Cardiac fibroblast (primary cell): Measurements from ENCODE around the gene ADGRG4.

ENCODE experiments used
- DNase-seq, 2 donors: peaks; one replicate each; pipeline versions ENCODE4 v3.0.0 to v3.0.0-alpha.2; 2010; ENCODE audit warnings: low read depth in 2 of 2
- H3K4me3 ChIP-seq, 2 donors: replicated peaks in 1 of 2; 1 replicate in 1 of 2; 2 replicates in 1 of 2; pipeline ENCODE4 v1.5.1; 2011; ENCODE audit warnings: low read depth in 2 of 2, low read length in 2 of 2, mild to moderate bottlenecking in 2 of 2, moderate library complexity in 1 of 2
- CTCF ChIP-seq: IDR thresholded peaks from one replicate; pipeline ENCODE4 v1.5.1; 2011; ENCODE audit warnings: low read depth, mild to moderate bottlenecking, low read length, inconsistent platforms

ADGRG4 gene

DNA sequence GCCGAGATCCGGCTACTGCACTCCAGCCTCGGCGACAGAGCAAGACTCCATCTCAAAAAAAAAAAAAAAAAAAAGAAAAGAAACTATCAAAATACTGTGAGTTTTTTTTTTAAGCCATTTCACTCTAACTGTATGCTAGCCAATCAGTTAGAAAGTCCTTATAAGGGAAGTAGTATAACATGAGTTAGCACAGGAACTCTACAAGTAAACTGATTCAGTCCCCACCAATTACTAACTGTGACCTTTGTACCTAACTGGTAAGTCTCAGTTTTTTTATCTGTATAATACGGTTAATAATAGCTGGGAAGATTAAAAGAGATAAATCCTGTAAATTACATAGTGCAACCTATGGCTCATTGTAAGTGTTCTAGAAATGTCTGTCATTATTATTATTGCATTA is 151.9 kb downstream of the ADGRG4 start:
- no peak for TF ChIP-seq CTCF
- no peak for DNase-seq
- H3K4me3 ChIP-seq = no peak overlapping the region

GRCh38 chrX:136453114-136453513 is 152.4 kb downstream of the ADGRG4 start:
- H3K4me3 ChIP-seq = no peak overlapping the region
- no peak for DNase-seq
- TF ChIP-seq CTCF = no peak

GRCh38 chrX:136453771-136454170 is 153.0 kb downstream of the ADGRG4 start:
- DNase-seq = no peak
- no peak overlapping the region for H3K4me3 ChIP-seq
- TF ChIP-seq CTCF = no peak

DNA sequence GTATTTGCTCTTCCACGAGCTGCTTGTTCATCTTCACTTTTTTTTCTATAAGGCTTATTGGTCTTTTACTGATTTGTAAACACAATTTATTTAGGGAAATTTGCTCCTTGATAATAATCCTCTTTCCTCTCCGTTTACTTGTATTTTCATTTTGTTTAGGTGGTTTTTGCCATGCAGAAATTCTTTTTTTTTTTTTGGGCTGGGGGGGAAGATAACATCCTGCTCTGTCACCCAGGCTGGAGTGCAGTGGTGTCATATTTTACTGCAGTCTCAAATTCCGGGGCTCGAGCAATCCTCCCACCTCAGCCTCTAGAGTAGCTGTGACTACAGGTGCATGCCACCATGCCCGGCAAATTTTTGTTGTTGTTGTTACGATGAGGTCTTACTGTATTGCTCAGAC is 155.4 kb downstream of the ADGRG4 start:
- no peak for TF ChIP-seq CTCF
- DNase-seq = no peak
- no peak overlapping the region for H3K4me3 ChIP-seq

DNA sequence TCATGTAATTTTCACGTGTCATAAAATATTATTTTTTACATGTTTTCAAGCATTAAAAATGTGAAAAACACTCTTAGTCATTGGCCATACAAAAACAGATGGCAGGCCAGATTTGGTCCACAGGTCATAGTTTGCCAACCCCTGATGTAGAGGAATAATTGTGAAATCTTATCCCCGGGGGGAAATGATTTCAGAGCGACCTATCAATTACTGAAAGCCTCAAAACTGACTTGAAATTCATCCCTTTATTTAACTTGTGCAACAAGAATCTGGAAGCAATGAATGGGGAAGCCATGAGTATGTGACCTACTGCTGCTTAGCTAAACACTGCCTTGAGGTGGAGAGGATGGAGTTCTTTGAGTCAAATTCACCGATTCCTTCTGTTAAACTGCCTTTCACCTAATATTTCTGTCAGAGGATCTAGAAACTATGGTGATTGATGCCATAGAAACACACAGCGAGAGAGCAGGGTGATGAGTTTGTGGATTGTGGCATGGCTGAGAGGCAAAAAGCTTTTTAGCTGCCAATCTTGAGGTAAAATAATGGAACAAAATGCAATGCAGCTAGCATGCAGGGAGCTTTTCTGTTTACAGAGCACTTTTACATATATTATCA is 156.6 kb downstream of the ADGRG4 start:
- H3K4me3 ChIP-seq = no peak overlapping the region
- TF ChIP-seq CTCF = no peak
- no peak for DNase-seq

- no peak for DNase-seq
- H3K4me3 ChIP-seq = no peak overlapping the region
- no peak for TF ChIP-seq CTCF
Observed at GRCh38 chrX:136464589-136464988, 163.8 kb downstream of the ADGRG4 start.
